ENCODE results near the gene CYTL1. TPM values are rescaled to one million over a fixed set of nuclear protein-coding genes. Genes with fewer than 3 reads are reported as not detected.

Gene CYTL1
- total and polyA plus RNA-seq, 9 of the 15 experiments (the other 6 are each of a cell fraction or from before 2014, with no cell fraction given) = not detected

GRCh38 chr4:5032813-5033212 is 13.6 kb upstream of the CYTL1 start (continued):
- no peak for TF ChIP-seq STAT5B (CRISPR knock-in tag; IDR thresholded peaks at IDR 0.05)

- TF ChIP-seq ZNF134 (CRISPR knock-in tag; conservative IDR thresholded peaks at IDR 0.05) (peak; percentile 98), ZNF785 (CRISPR knock-in tag; IDR thresholded peaks at IDR 0.05) (no peak), RBM25 (IDR thresholded peaks at IDR 0.05; ENCODE audit: low read depth, low read length, severe bottlenecking) (peak; percentile 88)
- intact Hi-C loops (cut with micrococcal nuclease) = no loop called here
- Histone ChIP-seq H4K20me1 (replicated peaks; ENCODE audit: control insufficient read depth, insufficient read depth, low read length) (no peaks in the 10 kb centered on the region), H3K27ac (ENCODE audit: extremely low read depth, low read depth, low read length) (no peak overlapping the region), H3K9me3 (replicated peaks; ENCODE audit: control insufficient read depth, insufficient read depth, low read depth, low read length) (no peaks in the 10 kb centered on the region; the same call in 1 of the 2 replicates), H3K9me1 (ENCODE audit: control insufficient read depth, insufficient read depth, low read length) (no peaks in the 10 kb centered on the region), H3K36me3 (ENCODE audit: control insufficient read depth, insufficient read depth, low read length) (no peaks in the 10 kb centered on the region), H3K4me3 (no peak overlapping the region), H3K79me2 (ENCODE audit: control insufficient read depth, insufficient read depth, low read length) (no peaks in the 10 kb centered on the region), H3K4me2 (ENCODE audit: insufficient read depth, low read length) (no peak overlapping the region), H3K9ac (ENCODE audit: insufficient read depth in 1 of 2, low read depth in 2 of 2, low read length in 2 of 2) (no peak overlapping the region), H3K4me1 (replicated peaks in 1 of 2; ENCODE audit: control insufficient read depth in 2 of 2, insufficient read depth in 2 of 2, low read length in 2 of 2) (peaks cover 13 to 25% of the 10 kb centered on the region in 2 experiments), H3K27me3 (ENCODE audit: control insufficient read depth in 2 of 2, insufficient read depth in 2 of 2, low read length in 2 of 2) (no peaks in the 10 kb centered on the region), H2AFZ (ENCODE audit: low read depth, low read length) (no peak overlapping the region)
- BruUV-seq (replicated peaks) = no TSS peak
- ATAC-seq (no peak), FAIRE-seq (no peak), DNase-seq (ENCODE audit: extremely low read depth in 1 of 4, low spot score in 3 of 4) (no peak)
- 61% methylated on average over 3 of the region's 3 CpGs for WGBS (ENCODE audit: insufficient coverage, low coverage, missing lambda C conversion rate)
- ChIA-PET CTCF (ENCODE audit: low intra/inter-chr PET ratio) (no interaction called here), POLR2A (no interaction called here)
- in situ Hi-C loops (cut with MboI) = no loop called here
Measured at GRCh38 chr4:5030927-5031326, 11.7 kb upstream of the CYTL1 start.

- WGBS (ENCODE audit: insufficient coverage, low coverage, missing lambda C conversion rate) = 32% methylated on average over 4 of the region's 4 CpGs
- no peak for DNase-seq (ENCODE audit: extremely low read depth in 1 of 4, low spot score in 3 of 4)
- Histone ChIP-seq H3K79me2 (ENCODE audit: control insufficient read depth, insufficient read depth, low read length) (no peaks in the 10 kb centered on the region), H3K9me3 (replicated peaks; ENCODE audit: control insufficient read depth, insufficient read depth, low read depth, low read length) (no peaks in the 10 kb centered on the region; the same call in 1 of the 2 replicates), H3K9me1 (ENCODE audit: control insufficient read depth, insufficient read depth, low read length) (no peaks in the 10 kb centered on the region), H3K4me3 (no peak overlapping the region), H3K36me3 (ENCODE audit: control insufficient read depth, insufficient read depth, low read length) (no peaks in the 10 kb centered on the region), H2AFZ (ENCODE audit: low read depth, low read length) (peak overlapping the region; percentile 6; the same call in 1 of the 2 replicates), H4K20me1 (replicated peaks; ENCODE audit: control insufficient read depth, insufficient read depth, low read length) (no peaks in the 10 kb centered on the region), H3K4me1 (replicated peaks in 1 of 2; ENCODE audit: control insufficient read depth in 2 of 2, insufficient read depth in 2 of 2, low read length in 2 of 2) (peaks cover 9 to 25% of the 10 kb centered on the region in 2 experiments; a peak in 4 of 5 replicates), H3K4me2 (ENCODE audit: insufficient read depth, low read length) (no peak overlapping the region), H3K27me3 (ENCODE audit: control insufficient read depth in 2 of 2, insufficient read depth in 2 of 2, low read length in 2 of 2) (no peaks in the 10 kb centered on the region), H3K27ac (ENCODE audit: extremely low read depth, low read depth, low read length) (no peak overlapping the region), H3K9ac (ENCODE audit: insufficient read depth in 1 of 2, low read depth in 2 of 2, low read length in 2 of 2) (no peak overlapping the region)
- ChIA-PET POLR2A (interaction anchor here (0.6 kb wide), 1 partner anchor 505 kb away, joined by 3 read pairs; no protein-coding TSS in a partner anchor), CTCF (ENCODE audit: low intra/inter-chr PET ratio) (no interaction called here)
- in situ Hi-C loops (cut with MboI) = no loop called here
- ATAC-seq = no peak
- intact Hi-C loops (cut with micrococcal nuclease) = no loop called here
- BruUV-seq (replicated peaks) = no TSS peak
- FAIRE-seq = no peak
- TF ChIP-seq TCF7L2 (IDR thresholded peaks at IDR 0.05; ENCODE audit: low read depth, low read length) (no peak), POLR3A (IDR thresholded peaks at IDR 0.05; ENCODE audit: borderline replicate concordance, extremely low read depth, insufficient read depth, insufficient read length) (no peak), NFATC3 (IDR thresholded peaks at IDR 0.05) (no peak), HNRNPH1 (optimal IDR thresholded peaks at IDR 0.05; ENCODE audit: low read depth, low read length) (no peak), ZNF324 (CRISPR knock-in tag; IDR thresholded peaks at IDR 0.05) (no peak), CBX2 (IDR thresholded peaks at IDR 0.05; ENCODE audit: insufficient read depth, low read length, poor library complexity, severe bottlenecking) (no peak), MAX (CRISPR knock-in tag; IDR thresholded peaks at IDR 0.05) (no peak), NFE2L1 (tag; IDR thresholded peaks at IDR 0.05; ENCODE audit: borderline replicate concordance, low read depth) (no peak), PRPF4 (IDR thresholded peaks at IDR 0.05; ENCODE audit: insufficient read depth, low read depth, low read length, poor library complexity, severe bottlenecking) (no peak), ZNF347 (CRISPR knock-in tag; IDR thresholded peaks at IDR 0.05; ENCODE audit: low read depth) (no peak)
Measured at GRCh38 chr4:5030221-5030620, 11.0 kb upstream of the CYTL1 start.
